ENCODE measurements around the gene FOXL1.

DNA sequence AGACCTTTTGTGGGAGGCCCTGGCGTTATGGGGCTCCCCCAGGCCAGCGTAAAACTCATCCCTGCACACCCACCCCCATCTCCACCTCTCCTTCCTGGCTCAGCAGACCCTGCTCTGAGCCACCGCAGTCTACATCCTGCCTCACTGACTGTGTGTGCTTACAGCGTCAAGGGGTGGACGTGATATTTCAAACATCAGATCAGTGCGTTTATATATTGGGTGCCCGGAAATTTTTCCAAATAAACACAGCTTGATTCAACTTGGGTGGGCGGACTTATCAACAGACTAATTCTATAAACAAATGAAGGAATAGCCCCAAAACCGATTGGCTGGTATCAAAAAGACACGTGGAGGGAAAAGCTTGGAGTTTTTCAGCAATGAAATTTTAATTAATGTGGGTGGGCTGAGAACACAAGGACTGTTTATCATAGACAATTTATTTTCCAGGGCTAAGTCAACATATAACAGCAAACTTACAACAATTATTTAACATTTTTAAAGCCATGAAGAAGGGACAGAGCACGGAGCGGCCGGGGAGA is at the start of gene FOXL1:
- no peak for TF ChIP-seq EP300 (IDR thresholded peaks at IDR 0.05)
- TF ChIP-seq, protein P1, sequence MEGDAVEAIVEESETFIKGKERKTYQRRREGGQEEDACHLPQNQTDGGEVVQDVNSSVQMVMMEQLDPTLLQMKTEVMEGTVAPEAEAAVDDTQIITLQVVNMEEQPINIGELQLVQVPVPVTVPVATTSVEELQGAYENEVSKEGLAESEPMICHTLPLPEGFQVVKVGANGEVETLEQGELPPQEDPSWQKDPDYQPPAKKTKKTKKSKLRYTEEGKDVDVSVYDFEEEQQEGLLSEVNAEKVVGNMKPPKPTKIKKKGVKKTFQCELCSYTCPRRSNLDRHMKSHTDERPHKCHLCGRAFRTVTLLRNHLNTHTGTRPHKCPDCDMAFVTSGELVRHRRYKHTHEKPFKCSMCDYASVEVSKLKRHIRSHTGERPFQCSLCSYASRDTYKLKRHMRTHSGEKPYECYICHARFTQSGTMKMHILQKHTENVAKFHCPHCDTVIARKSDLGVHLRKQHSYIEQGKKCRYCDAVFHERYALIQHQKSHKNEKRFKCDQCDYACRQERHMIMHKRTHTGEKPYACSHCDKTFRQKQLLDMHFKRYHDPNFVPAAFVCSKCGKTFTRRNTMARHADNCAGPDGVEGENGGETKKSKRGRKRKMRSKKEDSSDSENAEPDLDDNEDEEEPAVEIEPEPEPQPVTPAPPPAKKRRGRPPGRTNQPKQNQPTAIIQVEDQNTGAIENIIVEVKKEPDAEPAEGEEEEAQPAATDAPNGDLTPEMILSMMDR (IDR thresholded peaks at IDR 0.05) = no peak

All from ovary (tissue), 3 donors.